Placental pericyte (primary cell): ENCODE data around the gene DTD1. TPM values are rescaled to one million over a fixed set of nuclear protein-coding genes. Genes with fewer than 3 reads are reported as not detected.

ENCODE experiments used
- small RNA-seq: library from RNA; depleted of rRNA; stranded (forward); fragments of <200 nt; gene quantifications from one replicate; pipeline ENCODE3, GENCODE V24; 2012; ENCODE audit warnings: low replicate concordance
- total RNA-seq: library from RNA; depleted of rRNA; stranded (reverse); fragments of >200 nt; gene quantifications from 2 replicates; pipeline ENCODE4 v1.2.3, GENCODE V29; 2012

Gene DTD1, protein sequence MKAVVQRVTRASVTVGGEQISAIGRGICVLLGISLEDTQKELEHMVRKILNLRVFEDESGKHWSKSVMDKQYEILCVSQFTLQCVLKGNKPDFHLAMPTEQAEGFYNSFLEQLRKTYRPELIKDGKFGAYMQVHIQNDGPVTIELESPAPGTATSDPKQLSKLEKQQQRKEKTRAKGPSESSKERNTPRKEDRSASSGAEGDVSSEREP
- total RNA-seq: 63.7 and 70.4 TPM in 2 replicates

DNA sequence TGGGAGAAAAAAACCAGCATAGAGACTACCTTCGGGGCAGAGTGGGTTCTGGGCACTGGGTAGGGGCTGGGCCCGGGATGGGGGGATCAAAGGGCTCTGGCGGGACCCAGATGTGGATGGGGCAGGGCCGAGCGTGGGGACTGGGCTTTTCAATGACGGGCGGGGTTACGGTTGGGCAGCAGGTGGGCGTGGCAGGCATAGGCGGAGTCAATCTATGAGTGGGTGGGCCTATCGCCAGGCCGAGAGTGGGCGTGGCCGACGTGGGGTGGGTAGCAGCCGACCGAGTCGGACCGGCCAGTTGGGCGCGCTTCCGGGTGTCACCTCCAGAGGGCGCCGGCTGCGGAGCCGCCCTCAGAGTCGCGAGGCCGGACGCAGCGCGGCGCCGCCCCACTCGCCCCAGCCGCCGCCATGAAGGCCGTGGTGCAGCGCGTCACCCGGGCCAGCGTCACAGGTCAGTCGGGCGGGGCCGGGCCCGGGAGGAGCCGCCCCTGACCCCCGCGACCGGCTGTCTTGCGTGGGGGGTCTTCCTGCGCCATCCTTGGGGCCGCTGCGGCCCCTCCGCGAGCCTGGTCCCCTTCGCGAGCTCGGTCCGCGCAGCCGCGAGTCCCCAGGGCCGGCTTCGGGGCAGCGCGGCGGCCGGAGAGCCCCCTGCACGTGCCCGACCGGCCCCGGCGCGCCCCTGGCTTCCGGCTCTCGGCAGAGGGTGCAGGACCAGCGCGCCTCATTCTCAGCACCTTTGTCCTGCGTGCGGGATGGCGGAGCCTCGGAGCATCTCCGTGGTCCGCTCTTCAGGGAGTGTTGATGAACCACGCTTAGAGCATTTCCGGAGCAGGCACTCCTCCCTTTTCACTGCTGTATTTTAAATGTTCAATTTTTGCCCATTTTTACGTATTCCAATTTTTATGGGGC, at the start of gene DTD1:
TSS of gene DTD1 (plus strand) at position 390 of the 909 bp plus-strand sequence. CDS start at position 409, 19 bp downstream.

DNA sequence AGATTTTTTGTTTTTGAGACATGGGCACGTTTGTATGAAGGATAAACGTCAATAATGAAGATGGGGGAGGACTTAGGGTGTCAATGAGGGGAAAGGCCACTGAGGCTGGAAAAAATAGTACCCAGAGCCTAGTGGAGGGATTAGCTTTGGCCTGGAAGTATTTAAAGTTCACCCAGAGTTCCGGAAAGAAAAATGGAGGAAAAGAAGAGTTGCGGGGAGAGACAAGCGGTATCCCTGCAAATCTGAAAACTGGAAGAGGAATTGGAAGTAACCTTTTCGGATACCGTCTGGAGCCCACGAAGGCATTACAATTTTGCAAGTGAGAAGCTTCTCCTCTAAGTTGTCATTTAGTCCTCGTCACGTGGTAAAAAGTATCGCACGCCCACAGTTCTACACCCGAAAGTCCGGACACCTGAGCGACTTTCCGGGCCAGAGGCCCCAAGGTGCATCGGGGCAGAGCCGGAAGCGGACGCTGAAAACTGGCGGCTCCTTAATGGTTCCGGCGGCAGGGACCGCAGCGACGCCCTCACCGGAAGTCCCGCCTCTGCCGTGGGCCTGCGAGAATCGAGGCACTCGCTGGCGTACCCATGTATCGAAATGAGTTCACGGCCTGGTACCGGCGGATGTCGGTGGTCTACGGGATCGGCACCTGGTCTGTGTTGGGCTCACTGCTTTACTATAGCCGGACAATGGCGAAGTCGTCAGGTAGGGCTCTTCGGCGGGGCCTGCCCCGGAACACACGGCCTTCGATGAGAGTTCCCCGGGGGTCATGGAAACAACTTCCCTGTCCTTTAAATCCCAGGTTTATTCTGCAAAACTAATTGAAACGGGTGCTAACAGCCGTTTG, 20.7 kb upstream of the DTD1 start, which contains the start of gene SMIM26:
TSS of gene SMIM26 (plus strand) at position 541 of the 847 bp plus-strand sequence. CDS start at position 588, 47 bp downstream.

DNA sequence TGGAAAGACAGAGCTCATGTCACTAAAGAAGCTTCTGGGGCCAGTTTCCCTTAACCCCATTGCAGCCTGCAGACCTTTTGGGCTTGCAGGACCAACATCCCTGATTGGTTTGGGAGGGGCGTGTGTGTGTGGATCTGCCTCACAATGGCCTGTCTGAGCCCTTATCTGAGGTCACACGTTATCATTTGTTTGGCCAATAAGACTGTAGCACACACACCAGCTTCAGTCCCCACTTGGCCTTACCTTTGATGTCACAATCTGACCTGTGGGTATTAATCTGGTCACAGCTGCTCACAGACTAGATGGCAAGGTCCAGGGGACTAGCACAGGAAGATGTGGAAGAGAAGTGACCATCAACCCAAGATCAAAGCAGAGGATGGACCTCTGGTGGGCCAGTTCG, 225.6 kb downstream of the DTD1 start, which contains the start of gene SCP2D1:
TSS of gene SCP2D1 (plus strand) at position 301 of the 400 bp plus-strand sequence. CDS start at position 334, 33 bp downstream.

Small RNA genes within 50 kb of the gene (small RNA-seq; reads per million reads assigned to genes)
- gene RN7SL638P: not detected
- not detected for gene RNU6ATAC34P

Other genes starting within 250 kb of the DTD1 start
- 1.3 and 1.7 TPM in 2 replicates for gene DZANK1, start 121.0 kb upstream of the DTD1 start, total RNA-seq
- 8.5 and 16.5 TPM in 2 replicates for gene POLR3F, start 120.7 kb upstream of the DTD1 start, total RNA-seq
- 4.8 and 20.2 TPM in 2 replicates for gene RBBP9, start 90.8 kb upstream of the DTD1 start, total RNA-seq
- 74.4 and 132 TPM in 2 replicates for gene SEC23B, start 80.1 kb upstream of the DTD1 start, total RNA-seq
- gene SMIM26, start 20.6 kb upstream of the DTD1 start, total RNA-seq: 39.4 and 80.5 TPM in 2 replicates
- gene SCP2D1, start 225.7 kb downstream of the DTD1 start, total RNA-seq: not detected in 2 replicates